HG03108 (cell line): ENCODE data around the gene CRKL.

Source experiments
- ATAC-seq: cut with Tn5 transposase; IDR thresholded peaks from one replicate; pipeline ENCODE4 v1.9.1; 2021; ENCODE audit warnings: moderate library complexity; ENCODE audit not compliant: unreplicated experiment

Gene CRKL

DNA sequence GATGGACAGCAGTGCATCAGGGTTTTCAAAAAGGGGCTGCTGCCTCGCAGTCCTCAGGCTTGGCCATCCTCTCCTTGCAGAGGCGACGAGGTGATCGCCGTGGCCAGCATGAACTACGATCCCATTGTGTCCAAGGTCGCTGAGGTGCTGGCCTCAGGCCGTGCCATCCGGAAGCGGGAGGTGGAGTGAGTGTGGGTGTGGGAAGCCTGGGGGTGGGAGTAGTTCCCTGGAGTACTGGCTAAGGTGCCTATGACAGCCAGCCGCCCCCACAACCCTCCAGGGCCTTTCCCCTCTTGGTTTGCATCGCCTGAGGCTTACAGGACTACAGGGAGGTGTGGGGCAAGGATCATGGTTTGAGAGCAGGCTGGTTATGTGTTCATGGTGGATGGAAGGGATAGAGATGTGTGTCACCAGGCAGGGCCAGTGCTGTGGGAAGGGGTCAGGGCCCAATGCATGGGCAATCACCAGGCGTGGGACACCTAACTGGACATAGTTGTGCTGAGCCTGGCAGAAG is 62.8 kb downstream of the CRKL start:
- no peak for ATAC-seq

DNA sequence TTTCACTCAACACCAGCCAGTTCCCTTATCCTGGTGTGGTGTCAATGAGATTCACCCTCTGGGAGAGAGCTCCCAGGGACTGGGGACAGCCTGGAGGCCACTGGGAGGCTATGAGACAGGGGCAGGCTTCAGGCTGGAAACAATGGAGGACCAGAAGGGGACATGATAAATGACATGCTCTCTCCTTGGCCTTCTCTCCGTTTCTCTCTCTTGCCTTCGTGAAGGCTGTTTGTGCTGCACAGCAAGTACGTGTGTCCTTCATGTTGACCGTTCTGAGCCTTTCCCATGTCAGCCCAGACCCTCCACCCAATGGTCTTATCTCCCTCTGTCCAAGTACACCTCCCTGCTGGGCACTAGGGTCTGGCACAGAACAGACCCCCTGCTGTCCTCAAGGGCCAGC is 63.3 kb downstream of the CRKL start:
- no peak for ATAC-seq

- ATAC-seq = peak; percentile 6
These were observed 63.9 kb downstream of the CRKL start for GRCh38 chr22:20980938-20981722.

DNA sequence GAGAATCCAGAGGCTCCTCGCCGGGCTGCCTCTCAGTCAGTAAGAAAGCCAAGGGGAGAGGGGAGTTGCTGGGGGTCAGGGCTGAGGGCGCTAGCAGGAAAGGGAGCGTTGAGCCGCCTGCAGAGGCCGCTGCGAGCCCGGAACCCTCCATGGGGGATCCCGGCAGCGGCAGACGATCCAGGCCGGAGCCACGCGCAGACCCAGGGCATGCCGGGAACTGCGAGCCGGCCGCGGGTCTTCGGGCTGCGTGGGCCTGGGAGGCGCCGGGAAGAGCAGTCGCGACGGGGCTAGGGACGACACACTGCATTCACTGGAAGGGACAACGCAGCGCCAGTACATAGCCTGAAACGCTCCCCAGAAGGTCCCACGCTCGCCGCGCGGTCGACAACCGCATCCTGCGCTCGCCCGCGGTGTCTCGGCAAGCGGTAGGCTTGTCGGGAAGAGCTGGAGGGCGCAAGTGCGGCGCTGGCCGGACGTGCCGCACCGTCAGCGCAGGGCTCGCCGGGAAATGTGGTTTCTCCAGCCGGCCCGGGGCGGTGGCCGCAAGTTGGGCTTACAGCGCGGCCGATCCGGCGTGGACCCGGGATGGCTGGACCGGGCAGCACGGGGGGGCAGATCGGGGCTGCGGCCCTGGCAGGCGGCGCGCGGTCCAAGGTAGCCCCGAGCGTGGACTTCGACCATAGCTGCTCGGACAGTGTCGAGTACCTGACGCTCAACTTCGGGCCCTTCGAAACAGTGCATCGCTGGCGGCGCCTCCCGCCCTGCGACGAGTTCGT is 64.8 kb downstream of the CRKL start, which contains the start of gene LZTR1:
TSS of gene LZTR1 (plus strand) at position 511 of the 776 bp plus-strand sequence. CDS start at position 586, 75 bp downstream.
- peak; percentile 70 for ATAC-seq

DNA sequence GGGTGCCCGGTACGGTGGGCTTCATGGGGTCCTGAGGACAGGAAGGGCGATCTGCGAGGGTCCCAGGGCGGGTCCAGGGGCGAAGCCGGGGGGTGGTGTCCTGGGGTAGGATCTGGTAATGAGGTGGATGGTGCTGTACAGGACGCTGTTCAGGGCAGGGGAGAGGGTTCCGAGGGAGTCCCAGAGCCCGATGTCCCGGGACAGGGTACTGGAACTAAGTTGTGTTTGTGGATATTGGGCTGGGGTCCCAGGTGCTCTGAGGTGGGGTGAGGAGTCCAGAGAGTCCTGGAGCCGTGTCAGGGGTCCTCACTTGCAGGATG is 65.3 kb downstream of the CRKL start:
- ATAC-seq = peak; percentile 6

DNA sequence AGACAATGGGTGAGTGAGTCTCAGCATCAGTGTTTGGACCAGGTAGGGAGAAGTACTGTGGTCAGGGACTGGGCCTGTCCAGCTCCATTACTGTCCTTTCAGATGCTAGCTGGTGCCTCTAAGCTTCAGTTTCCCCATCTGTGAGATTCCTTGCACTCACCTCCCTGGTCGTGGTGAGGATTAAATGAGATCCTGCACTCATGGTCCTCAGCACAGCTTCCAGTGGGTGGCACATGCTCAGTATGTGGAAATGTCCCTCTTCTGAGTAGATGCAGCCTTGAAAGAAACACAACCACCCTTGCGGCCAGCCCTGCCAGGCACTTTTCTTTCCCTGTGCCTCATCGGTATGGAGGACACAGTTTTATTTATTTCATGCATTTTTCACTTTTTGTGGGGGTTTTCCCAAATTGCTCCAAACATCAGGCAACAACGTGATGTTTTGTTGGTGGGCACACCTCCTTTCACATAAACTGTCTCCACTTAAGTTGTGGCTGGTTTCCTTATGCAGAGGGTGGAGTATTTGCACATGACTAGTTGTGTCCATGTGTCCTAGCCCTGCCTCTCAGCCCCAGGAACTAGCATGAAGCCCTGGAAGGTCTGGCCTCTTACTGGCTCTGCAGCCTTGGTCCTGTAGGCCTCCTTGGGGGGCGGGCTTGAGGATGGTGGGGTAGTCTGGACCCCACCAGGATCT is 66.0 kb downstream of the CRKL start:
- no peak for ATAC-seq

DNA sequence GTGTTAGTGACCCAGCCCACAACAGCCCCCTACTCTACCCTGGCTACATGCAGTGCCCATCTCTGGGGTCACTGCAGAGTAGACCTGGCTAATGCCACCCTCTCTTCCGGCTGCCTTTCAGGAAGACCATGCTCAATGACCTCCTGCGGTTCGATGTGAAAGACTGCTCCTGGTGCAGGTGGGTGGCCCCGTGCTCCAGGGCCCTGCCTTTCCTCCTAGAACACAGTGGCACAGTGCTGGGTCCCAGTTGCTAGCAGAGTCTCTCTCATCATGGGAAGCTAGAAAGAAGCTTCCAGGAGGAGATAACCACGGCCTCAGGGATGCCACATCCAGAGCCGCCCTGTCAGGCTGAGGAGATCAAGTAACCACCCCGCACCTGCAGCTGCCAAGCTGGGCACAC is 68.5 kb downstream of the CRKL start:
- ATAC-seq = no peak

GRCh38 chr22:20986365-20986764 is 69.2 kb downstream of the CRKL start:
- ATAC-seq = no peak

DNA sequence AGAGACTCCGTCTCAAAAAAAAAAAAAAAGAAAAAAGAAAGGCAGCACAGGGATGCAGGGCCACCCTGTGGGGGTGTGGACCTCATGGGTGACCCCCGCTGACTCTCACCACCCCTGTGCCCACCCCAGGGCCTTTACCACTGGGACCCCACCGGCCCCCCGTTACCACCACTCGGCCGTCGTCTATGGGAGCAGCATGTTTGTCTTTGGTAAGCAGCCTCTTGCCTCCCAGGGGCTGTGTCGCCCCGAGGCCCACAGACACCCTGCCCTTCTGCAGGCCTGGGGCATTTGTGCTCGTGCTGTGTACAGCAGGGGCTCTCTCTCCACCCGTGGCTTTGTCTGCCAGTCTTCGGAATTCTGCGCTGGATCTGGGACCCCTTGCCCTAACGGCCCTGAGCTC is 70.2 kb downstream of the CRKL start:
- ATAC-seq = no peak

DNA sequence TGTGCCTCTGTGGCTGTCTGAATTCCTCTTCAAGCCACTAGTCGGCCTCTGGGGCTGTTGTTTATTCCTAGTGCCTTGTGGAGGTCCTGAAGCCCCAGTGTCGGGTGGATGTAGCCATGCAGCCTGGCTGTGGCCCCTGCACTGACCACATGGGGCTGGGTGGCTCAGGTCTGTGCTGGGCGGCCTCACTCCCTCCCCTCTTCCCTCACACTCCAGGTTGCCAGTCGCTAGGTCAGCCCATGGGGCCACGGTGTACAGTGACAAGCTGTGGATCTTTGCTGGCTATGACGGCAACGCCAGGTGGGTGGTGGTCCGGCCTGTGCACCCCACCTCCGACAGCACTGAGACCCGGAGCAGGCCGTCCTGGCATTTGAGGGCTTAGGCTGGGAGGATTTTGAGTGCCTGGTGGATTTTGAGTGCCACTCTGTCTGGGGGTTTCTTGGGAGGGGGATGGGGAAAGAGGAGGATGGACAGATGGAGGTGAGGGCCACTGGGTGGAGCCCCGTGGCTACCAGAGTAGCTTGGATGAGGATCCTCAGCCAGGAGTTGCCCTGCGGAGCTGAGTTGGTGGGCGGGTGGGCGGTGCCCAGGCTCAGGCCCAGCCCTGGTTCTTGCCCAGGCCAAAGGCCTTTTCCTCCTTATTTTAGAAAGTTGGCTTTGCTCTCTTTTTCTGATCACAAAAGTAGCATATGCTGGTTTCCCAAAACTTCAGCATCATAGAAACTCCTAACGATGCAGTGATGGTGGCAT is 71.5 kb downstream of the CRKL start:
- no peak for ATAC-seq

DNA sequence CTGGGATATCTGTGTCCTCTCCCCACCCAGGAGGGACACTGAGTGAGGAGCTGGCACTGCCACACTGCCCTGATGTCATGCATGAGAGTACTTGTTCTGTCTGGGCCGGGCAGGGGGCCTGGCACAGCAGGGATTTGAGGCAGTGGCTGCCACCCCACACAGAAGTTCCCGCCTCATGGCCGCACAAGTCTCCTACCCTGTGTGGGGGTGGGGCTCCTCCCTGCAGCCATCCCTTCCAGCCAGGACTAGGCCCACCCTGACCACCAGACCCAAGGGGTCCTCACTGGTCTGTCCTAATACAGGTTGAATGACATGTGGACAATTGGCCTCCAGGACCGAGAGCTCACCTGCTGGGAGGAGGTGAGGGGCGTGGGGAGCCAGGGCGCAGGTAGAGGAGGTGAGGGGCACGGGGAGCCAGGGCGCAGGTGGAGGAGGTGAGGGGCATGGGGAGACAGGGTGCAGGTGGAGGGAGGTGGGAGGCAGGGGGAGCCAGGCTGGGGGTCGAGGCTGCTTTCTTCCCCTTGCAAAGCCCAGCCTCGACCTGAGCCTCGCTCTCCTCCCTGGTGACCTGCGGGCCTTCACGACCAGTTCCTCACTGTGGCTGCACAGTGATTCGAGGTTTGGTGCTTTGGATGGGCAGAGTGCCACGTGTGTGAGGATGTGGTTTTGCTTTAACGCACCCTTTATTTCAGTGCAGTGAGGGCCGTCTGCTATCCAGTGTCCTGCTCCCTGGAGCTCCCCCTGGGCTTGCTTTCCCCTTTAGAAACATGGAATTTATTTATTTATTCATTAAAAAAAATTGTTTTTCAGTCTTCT is 72.3 kb downstream of the CRKL start:
- no peak for ATAC-seq

DNA sequence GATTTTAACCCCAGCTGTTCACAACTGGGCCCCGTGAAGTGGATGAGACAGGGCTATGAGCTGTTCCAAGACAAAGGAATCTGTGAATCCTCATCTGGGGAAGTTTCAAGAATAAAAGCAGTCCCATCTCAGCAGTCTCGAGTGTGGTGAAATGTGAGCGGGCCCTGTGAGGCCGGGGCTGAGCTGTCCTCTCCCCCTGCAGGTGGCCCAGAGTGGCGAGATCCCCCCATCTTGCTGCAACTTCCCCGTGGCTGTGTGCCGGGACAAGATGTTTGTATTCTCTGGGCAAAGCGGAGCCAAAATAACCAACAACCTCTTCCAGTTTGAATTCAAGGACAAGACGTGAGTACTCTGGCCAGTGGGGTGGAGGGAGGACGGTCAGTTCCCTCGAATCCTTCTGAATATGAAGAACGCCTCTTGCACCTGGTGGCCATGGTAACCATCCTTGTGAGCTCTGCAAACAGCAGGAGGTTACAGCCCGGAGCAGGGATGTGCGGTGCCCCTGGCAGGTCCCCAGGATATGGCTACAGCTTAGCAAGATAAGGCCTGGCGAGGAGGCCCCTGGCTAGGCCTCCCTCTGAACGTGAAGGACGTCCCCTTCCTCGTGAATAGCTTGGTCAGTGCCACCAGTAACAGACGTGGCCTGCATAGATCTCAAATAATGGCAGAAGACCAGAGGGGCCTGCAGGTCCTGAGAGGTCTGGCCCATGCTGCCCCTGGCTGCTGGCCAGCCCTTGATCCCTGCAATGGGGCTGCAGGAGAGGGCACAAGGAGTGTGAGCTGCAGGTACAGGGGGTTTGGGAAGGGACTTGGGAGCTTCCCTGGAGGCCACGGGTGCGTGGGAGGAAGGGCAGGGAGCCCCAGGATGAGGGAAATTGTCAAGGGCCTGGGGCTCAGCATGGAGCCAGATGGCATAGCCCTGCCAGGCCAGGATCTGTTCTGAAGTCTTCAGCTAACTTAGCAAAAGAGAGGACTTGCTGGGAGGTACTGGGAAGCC is 73.3 kb downstream of the CRKL start:
- no peak for ATAC-seq

DNA sequence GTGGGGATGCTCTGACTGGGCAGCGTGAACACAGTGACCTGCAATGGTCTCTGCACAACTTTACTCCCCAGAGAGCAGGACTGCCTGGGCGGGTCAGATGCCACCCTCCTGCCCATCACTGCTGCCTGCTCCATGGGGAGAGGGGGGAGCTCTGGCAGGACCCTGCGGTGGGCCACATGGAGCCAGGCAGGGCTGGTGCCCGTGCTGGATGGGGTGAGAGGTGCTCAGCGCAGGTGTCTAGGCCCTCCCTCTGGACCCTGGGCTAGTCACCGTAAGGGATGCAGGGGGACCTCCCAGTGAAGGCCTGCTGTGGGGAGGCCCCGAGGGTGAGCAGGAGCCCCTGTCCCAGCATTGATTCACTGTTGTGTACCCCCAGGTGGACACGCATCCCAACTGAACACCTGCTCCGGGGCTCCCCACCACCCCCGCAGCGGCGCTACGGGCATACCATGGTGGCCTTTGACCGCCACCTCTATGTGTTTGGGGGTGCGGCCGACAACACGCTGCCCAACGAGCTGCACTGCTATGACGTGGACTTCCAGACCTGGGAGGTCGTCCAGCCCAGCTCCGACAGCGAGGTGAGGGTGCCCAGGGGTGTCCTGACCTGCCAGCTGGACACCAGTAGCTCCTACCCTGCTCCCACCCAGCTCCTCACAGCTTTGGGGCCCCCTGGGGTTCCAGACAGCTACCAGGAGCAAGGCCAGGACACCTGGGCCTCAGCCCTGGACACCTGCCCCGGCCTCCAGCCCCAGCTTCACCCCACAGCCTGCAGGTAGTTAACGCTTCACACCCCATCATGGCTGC is 74.2 kb downstream of the CRKL start:
- no peak for ATAC-seq

- no peak for ATAC-seq
These were observed 74.8 kb downstream of the CRKL start for GRCh38 chr22:20992056-20992442.

DNA sequence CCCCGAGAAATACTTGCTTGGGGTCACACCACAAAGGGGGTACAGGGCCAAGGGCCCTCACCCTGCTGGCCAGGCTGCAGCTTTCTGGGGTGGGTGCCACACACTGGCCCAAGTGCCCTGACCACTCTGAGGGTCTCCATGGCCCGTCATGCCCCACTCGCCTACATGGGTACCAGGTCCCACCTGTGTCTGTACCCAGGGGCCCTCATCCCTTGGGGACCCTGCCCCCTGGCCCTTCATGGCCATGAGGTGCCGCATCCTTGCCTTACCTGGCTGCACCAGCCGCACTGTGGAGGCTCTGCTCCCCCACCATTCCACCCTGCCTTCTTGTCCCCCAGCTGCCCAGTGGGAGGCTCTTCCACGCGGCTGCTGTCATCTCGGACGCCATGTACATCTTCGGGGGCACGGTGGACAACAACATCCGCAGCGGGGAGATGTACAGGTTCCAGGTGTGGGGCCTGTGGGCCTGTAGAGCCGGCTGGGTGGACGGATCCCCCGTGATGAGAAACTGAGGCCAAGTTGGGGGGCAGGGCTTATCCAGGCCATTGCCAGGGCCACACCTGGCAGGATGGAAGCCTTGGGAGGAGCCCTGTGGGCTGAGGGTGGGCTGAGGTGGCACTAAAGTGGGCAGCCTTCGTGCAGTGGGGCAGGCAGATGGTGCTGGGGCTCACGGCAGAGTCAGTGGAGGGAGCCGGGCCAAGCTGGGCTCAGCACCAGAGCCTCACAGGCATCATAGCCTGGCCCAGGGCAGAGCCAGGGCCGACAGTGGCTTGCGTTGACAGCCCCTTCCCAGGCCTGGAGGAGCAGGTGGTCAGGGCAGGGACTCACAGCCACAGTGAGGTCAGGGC is 75.5 kb downstream of the CRKL start:
- ATAC-seq = no peak

DNA sequence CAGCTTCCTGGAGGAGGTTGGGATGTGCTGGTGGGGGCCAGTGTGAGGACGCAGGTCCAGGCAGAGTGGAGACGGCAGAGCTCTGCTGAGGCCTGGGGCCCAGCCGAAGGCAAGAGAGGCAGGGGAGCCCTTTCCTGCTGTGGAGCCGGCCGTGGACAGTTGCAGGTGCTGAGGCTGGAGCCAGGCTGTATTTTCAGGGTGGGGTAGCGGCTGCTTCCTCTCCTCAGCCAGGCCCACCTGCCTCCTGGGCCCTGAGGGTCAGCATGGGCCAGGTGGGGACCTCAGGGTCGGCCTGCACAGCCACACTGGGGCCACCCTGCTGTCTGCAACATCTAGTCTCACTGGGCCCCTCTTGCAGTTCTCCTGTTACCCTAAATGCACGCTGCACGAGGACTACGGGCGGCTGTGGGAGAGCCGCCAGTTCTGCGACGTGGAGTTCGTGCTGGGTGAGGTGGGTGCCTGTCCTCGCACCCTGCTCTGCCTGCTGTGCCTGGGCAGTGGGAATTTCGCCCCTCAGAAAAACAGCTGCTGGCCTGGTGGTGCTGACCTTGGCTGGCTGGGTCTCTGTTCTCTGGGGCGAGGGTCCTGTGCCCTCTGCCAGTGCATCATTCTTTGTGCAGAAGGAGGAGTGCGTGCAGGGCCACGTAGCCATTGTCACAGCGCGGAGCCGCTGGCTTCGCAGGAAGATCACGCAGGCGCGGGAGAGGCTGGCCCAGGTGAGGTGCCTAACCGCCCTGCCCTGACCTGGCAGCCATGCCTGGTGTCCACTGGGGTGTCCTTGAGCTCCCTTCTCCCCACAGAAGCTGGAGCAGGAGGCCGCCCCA is 76.3 kb downstream of the CRKL start:
- no peak for ATAC-seq
